ENCODE data around the gene FMN1.
A peak's percentile ranks its signal among the peaks of the same experiment; 100 is the strongest.

FMN1 gene

GRCh38 chr15:32802286-32802936 lies 392.1 kb downstream of the FMN1 start:
- TF ChIP-seq CTCF (IDR thresholded peaks at IDR 0.05; ENCODE audit: insufficient read depth, low read depth, low read length, missing control alignments), result no peak
- no peak overlapping the region for H3K4me3 ChIP-seq (ENCODE audit: low read length)
- DNase-seq (ENCODE audit: low read depth), result peak; percentile 25

GRCh38 chr15:32799936-32800535 lies 394.5 kb downstream of the FMN1 start:
- no peak overlapping the region for H3K4me3 ChIP-seq (ENCODE audit: low read length)
- DNase-seq (ENCODE audit: low read depth), result no peak
- TF ChIP-seq CTCF (IDR thresholded peaks at IDR 0.05; ENCODE audit: insufficient read depth, low read depth, low read length, missing control alignments), result no peak

- no peak for TF ChIP-seq CTCF (IDR thresholded peaks at IDR 0.05; ENCODE audit: insufficient read depth, low read depth, low read length, missing control alignments)
- no peak for DNase-seq (ENCODE audit: low read depth)
- no peak overlapping the region for H3K4me3 ChIP-seq (ENCODE audit: low read length)
Measured at GRCh38 chr15:32796856-32797255, 397.7 kb downstream of the FMN1 start.

GRCh38 chr15:32794973-32795372 lies 399.5 kb downstream of the FMN1 start:
- no peak for TF ChIP-seq CTCF (IDR thresholded peaks at IDR 0.05; ENCODE audit: insufficient read depth, low read depth, low read length, missing control alignments)
- peak; percentile 62 for DNase-seq (ENCODE audit: low read depth)
- H3K4me3 ChIP-seq (ENCODE audit: low read length), result no peak overlapping the region

- no peak overlapping the region for H3K4me3 ChIP-seq (ENCODE audit: low read length)
- TF ChIP-seq CTCF (IDR thresholded peaks at IDR 0.05; ENCODE audit: insufficient read depth, low read depth, low read length, missing control alignments), result no peak
- DNase-seq (ENCODE audit: low read depth), result no peak
Measured at GRCh38 chr15:32792436-32792835, 402.1 kb downstream of the FMN1 start.

- TF ChIP-seq CTCF (IDR thresholded peaks at IDR 0.05; ENCODE audit: insufficient read depth, low read depth, low read length, missing control alignments), result no peak
- peak; percentile 9 for DNase-seq (ENCODE audit: low read depth)
- H3K4me3 ChIP-seq (ENCODE audit: low read length), result no peak overlapping the region
Measured at GRCh38 chr15:32790352-32790999, 404.0 kb downstream of the FMN1 start.

Measured in epithelial cell of esophagus (primary cell).